GM23338 (cell line): ENCODE results near the gene MLXIPL. TPM values are rescaled to one million over a fixed set of nuclear protein-coding genes. Genes with fewer than 3 reads are reported as not detected.

ENCODE experiments used
- ATAC-seq: fragments of 200-7000 bp; cut with Tn5 transposase; 3 replicates; pipeline ENCODE4 v1.9.1; 2020
- DNase-seq: peaks from one replicate; pipeline ENCODE4 v3.0.0-alpha.2; 2015; ENCODE audit warnings: low spot score
- H2AFZ ChIP-seq: fragments of 200-600 bp; sonication (generic); 2 replicates; pipeline ENCODE4 v1.8.0; 2016; ENCODE audit warnings: antibody characterized with exemption, mild to moderate bottlenecking, moderate library complexity
- H3F3A ChIP-seq: fragments of 200-600 bp; sonication (generic); replicated peaks from 2 replicates; pipeline ENCODE4 v1.8.0; 2017; ENCODE audit warnings: antibody characterized with exemption, mixed run types, low read depth
- H3K27ac ChIP-seq: fragments of 200-600 bp; sonication (generic); 2 replicates; pipeline ENCODE4 v1.6.1; 2016; ENCODE audit warnings: low read depth
- H3K27me3 ChIP-seq: fragments of 200-600 bp; sonication (generic); 2 replicates; pipeline ENCODE4 v1.8.0; 2016; ENCODE audit warnings: mild to moderate bottlenecking, mixed run types, moderate library complexity; ENCODE audit not compliant: insufficient read depth
- H3K36me3 ChIP-seq: fragments of 200-600 bp; sonication (generic); 2 replicates; pipeline ENCODE4 v1.8.0; 2016; ENCODE audit warnings: mild to moderate bottlenecking; ENCODE audit not compliant: insufficient read depth
- H3K4me1 ChIP-seq: fragments of 200-600 bp; sonication (generic); 2 replicates; pipeline ENCODE4 v1.8.0; 2016; ENCODE audit warnings: mild to moderate bottlenecking, moderate library complexity; ENCODE audit not compliant: insufficient read depth
- H3K4me2 ChIP-seq: fragments of 200-600 bp; sonication (generic); 2 replicates; pipeline ENCODE4 v1.7.1; 2017; ENCODE audit warnings: mixed run types
- H3K4me3 ChIP-seq: fragments of 200-600 bp; sonication (generic); 2 replicates; pipeline ENCODE4 v1.6.1; 2016; ENCODE audit warnings: mixed run types
- H3K79me2 ChIP-seq: fragments of 200-600 bp; sonication (generic); replicated peaks from 2 replicates; pipeline ENCODE4 v1.8.0; 2017; ENCODE audit warnings: mild to moderate bottlenecking; ENCODE audit not compliant: insufficient read depth
- H3K9me2 ChIP-seq: fragments of 200-600 bp; sonication (generic); 2 replicates; pipeline ENCODE4 v1.8.0; 2017; ENCODE audit not compliant: insufficient read depth
- H4K20me1 ChIP-seq: fragments of 200-600 bp; sonication (generic); replicated peaks from 2 replicates; pipeline ENCODE4 v1.8.0; 2017; ENCODE audit warnings: mild to moderate bottlenecking; ENCODE audit not compliant: insufficient read depth
- H3K27ac Mint-ChIP-seq: 2 replicates; pipeline ENCODE4 v1.8.0; 2020; ENCODE audit warnings: inconsistent platforms, mild to moderate bottlenecking, moderate library complexity, mixed read lengths
- H3K27me3 Mint-ChIP-seq: 3 replicates; pipeline ENCODE4 v1.8.0; 2022; ENCODE audit warnings: low read depth, mild to moderate bottlenecking, moderate library complexity, mixed read lengths, inconsistent platforms; ENCODE audit not compliant: insufficient read depth, poor library complexity
- H3K36me3 Mint-ChIP-seq: 3 replicates; pipeline ENCODE4 v1.8.0; 2021; ENCODE audit warnings: low read depth, mild to moderate bottlenecking, inconsistent platforms, moderate library complexity, mixed read lengths
- H3K4me1 Mint-ChIP-seq: 3 replicates; pipeline ENCODE4 v1.8.0; 2020; ENCODE audit warnings: mild to moderate bottlenecking, inconsistent platforms, mixed read lengths
- H3K4me3 Mint-ChIP-seq: 3 replicates; pipeline ENCODE4 v1.8.0; 2021; ENCODE audit warnings: moderate library complexity, mild to moderate bottlenecking, inconsistent platforms, mixed read lengths
- H3K9me3 Mint-ChIP-seq: 3 replicates; pipeline ENCODE4 v1.8.0; 2020; ENCODE audit warnings: moderate library complexity, mild to moderate bottlenecking, inconsistent platforms, mixed read lengths
- CREB1 ChIP-seq: fragments of 250-450 bp; sonication (Bioruptor Pico); IDR thresholded peaks from 2 replicates; pipeline ENCODE4 v1.5.0; 2020; ENCODE audit warnings: low read depth, mild to moderate bottlenecking, moderate library complexity
- ETS1 ChIP-seq: IDR thresholded peaks from 2 replicates; pipeline ENCODE4 v1.6.1; 2016; ENCODE audit warnings: antibody characterized with exemption
- EZH2phosphoT487 ChIP-seq: fragments of 200-600 bp; sonication (generic); IDR thresholded peaks from one replicate; pipeline ENCODE4 v1.8.1; 2018; ENCODE audit warnings: antibody characterized with exemption; ENCODE audit not compliant: unreplicated experiment
- JUNB ChIP-seq: IDR thresholded peaks from one replicate; pipeline ENCODE4 v1.6.1; 2016; ENCODE audit warnings: antibody characterized with exemption; ENCODE audit not compliant: unreplicated experiment
- ZNF114 ChIP-seq: fragments of 250-450 bp; sonication (Bioruptor Pico); IDR thresholded peaks from 2 replicates; pipeline ENCODE4 v1.5.0; 2020; ENCODE audit warnings: mild to moderate bottlenecking, moderate library complexity
- polyA plus RNA-seq: library from polyadenylated mRNA; unstranded; fragments of >200 nt; fragmentation: Nextera tagmentation; extraction: Ambion mirVana; gene quantifications from 2 replicates; pipeline ENCODE4 v1.2.1, GENCODE V29; 2016
- total RNA-seq: library from RNA; depleted of rRNA; stranded (reverse); fragments of >200 nt; shearing (Covaris generic); gene quantifications from 2 replicates; pipeline ENCODE4 v1.2.3, GENCODE V29; 2014
- TF ChIP-seq, protein P1 (sequence below), 2 experiments: fragments of 200-600 bp in 1 of 2; sonication (generic) in 1 of 2; conservative IDR thresholded peaks; 2 replicates each; pipeline versions ENCODE4 v1.5.1 to v1.6.1; 2016 to 2017; ENCODE audit warnings: antibody characterized with exemption in 2 of 2, low read depth in 2 of 2, mild to moderate bottlenecking in 2 of 2, moderate library complexity in 1 of 2
- TF ChIP-seq, protein P2 (sequence below): IDR thresholded peaks from one replicate; pipeline ENCODE4 v1.6.1; 2018; ENCODE audit warnings: antibody characterized with exemption; ENCODE audit not compliant: unreplicated experiment

Gene MLXIPL
- total and polyA plus RNA-seq, 2 experiments from 2014 or later = 13.7 to 25.7 TPM

GRCh38 chr7:73622909-73623797, 1.2 kb downstream of the MLXIPL start:
- Mint-ChIP-seq H3K27ac (no peak overlapping the region), H3K4me1 (peaks cover 5% of the 10 kb centered on the region; the same call in 2 of the 3 replicates), H3K4me3 (peak overlapping the region; percentile 86), H3K27me3 (peaks cover 23% of the 10 kb centered on the region), H3K36me3 (no peaks in the 10 kb centered on the region; the same call in 2 of the 3 replicates), H3K9me3 (no peaks in the 10 kb centered on the region; the same call in 2 of the 3 replicates)
- ATAC-seq (peak; percentile 80), DNase-seq (peak; percentile 96)
- Histone ChIP-seq H3K27me3 (peaks cover 13% of the 10 kb centered on the region), H3K4me2 (peak overlapping the region; percentile 97), H3K36me3 (no peaks in the 10 kb centered on the region), H3F3A (no peaks in the 10 kb centered on the region), H3K4me3 (peak overlapping the region; percentile 83), H4K20me1 (no peaks in the 10 kb centered on the region), H2AFZ (peak overlapping the region; percentile 84), H3K4me1 (0 out of 2 replicates have a peak, but pooled peaks cover 8% of the 10 kb centered on the region), H3K9me2 (no peaks in the 10 kb centered on the region), H3K79me2 (no peaks in the 10 kb centered on the region), H3K27ac (no peak overlapping the region)
- TF ChIP-seq, protein P1, sequence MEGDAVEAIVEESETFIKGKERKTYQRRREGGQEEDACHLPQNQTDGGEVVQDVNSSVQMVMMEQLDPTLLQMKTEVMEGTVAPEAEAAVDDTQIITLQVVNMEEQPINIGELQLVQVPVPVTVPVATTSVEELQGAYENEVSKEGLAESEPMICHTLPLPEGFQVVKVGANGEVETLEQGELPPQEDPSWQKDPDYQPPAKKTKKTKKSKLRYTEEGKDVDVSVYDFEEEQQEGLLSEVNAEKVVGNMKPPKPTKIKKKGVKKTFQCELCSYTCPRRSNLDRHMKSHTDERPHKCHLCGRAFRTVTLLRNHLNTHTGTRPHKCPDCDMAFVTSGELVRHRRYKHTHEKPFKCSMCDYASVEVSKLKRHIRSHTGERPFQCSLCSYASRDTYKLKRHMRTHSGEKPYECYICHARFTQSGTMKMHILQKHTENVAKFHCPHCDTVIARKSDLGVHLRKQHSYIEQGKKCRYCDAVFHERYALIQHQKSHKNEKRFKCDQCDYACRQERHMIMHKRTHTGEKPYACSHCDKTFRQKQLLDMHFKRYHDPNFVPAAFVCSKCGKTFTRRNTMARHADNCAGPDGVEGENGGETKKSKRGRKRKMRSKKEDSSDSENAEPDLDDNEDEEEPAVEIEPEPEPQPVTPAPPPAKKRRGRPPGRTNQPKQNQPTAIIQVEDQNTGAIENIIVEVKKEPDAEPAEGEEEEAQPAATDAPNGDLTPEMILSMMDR (conservative IDR thresholded peaks at IDR 0.05; ENCODE audit: low read depth in 2 of 2) = no peak
- TF ChIP-seq ZNF114 = no peak
- no peak for TF ChIP-seq ETS1
- TF ChIP-seq, protein P2, sequence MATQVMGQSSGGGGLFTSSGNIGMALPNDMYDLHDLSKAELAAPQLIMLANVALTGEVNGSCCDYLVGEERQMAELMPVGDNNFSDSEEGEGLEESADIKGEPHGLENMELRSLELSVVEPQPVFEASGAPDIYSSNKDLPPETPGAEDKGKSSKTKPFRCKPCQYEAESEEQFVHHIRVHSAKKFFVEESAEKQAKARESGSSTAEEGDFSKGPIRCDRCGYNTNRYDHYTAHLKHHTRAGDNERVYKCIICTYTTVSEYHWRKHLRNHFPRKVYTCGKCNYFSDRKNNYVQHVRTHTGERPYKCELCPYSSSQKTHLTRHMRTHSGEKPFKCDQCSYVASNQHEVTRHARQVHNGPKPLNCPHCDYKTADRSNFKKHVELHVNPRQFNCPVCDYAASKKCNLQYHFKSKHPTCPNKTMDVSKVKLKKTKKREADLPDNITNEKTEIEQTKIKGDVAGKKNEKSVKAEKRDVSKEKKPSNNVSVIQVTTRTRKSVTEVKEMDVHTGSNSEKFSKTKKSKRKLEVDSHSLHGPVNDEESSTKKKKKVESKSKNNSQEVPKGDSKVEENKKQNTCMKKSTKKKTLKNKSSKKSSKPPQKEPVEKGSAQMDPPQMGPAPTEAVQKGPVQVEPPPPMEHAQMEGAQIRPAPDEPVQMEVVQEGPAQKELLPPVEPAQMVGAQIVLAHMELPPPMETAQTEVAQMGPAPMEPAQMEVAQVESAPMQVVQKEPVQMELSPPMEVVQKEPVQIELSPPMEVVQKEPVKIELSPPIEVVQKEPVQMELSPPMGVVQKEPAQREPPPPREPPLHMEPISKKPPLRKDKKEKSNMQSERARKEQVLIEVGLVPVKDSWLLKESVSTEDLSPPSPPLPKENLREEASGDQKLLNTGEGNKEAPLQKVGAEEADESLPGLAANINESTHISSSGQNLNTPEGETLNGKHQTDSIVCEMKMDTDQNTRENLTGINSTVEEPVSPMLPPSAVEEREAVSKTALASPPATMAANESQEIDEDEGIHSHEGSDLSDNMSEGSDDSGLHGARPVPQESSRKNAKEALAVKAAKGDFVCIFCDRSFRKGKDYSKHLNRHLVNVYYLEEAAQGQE = no peak
- TF ChIP-seq JUNB = peak; percentile 12
- no peak for TF ChIP-seq EZH2phosphoT487
- TF ChIP-seq CREB1 (CRISPR knock-in tag) = peak; percentile 25; the same call in 1 of the 2 replicates
